Colonic mucosa (tissue), 4 donors: Measurements from ENCODE around the gene CHST4. TPM values are rescaled to one million over a fixed set of nuclear protein-coding genes. Genes with fewer than 3 reads are reported as not detected.

Experiments
- DNase-seq: peaks from one replicate; pipeline ENCODE4 v3.0.0-alpha.2; 2020
- H3K27ac ChIP-seq: fragments of 200-600 bp; one replicate; pipeline ENCODE4 v1.8.0; 2021
- H3K27me3 ChIP-seq: fragments of 200-600 bp; one replicate; pipeline ENCODE4 v1.8.0; 2021
- H3K36me3 ChIP-seq: fragments of 200-600 bp; one replicate; pipeline ENCODE4 v1.8.0; 2021
- H3K4me1 ChIP-seq: fragments of 200-600 bp; one replicate; pipeline ENCODE4 v1.8.0; 2021; ENCODE audit warnings: mild to moderate bottlenecking
- H3K4me3 ChIP-seq: fragments of 200-600 bp; one replicate; pipeline ENCODE4 v1.8.0; 2021
- H3K9ac ChIP-seq, 2 donors: one replicate each; pipeline ENCODE4 v1.7.0; 2013; ENCODE audit warnings: control low read depth in 2 of 2, low read depth in 2 of 2, low read length in 2 of 2
- H3K9me3 ChIP-seq: fragments of 200-600 bp; one replicate; pipeline ENCODE4 v1.8.0; 2021
- CTCF ChIP-seq: fragments of 200-600 bp; IDR thresholded peaks from one replicate; pipeline ENCODE4 v1.8.0; 2022; ENCODE audit warnings: antibody characterized with exemption, mild to moderate bottlenecking
- intact Hi-C: fragments of 100-400 bp; cut with DNase I; formaldehyde crosslinking; loops from one replicate; pipeline ENCODE4 v1.14.1; 2022
- total RNA-seq, 2 donors: library from RNA; stranded (reverse); fragmentation: NEBNext Ultra II Directional in 1 of 2; extraction: Animal tissue kit (Norgen Biotek cat#: 25700) in 1 of 2; gene quantifications; one replicate each; pipeline ENCODE4 v1.2.1, GENCODE V29; 2021
- donor health status: healthy.
- donor health status: DM: no; HTN: no; CAD: no.
- donor health status: DM: no; HTN: no; CAD: no.

CHST4 gene
- total RNA-seq, 2 donors from 2014 or later = 0.44 TPM; not detected in 1

GRCh38 chr16:71537643-71538042, 11.4 kb downstream of the CHST4 start:
- Histone ChIP-seq H3K4me3 (no peak overlapping the region), H3K9me3 (no peaks in the 10 kb centered on the region), H3K36me3 (no peaks in the 10 kb centered on the region), H3K9ac (no peak overlapping the region), H3K27me3 (no peaks in the 10 kb centered on the region), H3K27ac (no peak overlapping the region), H3K4me1 (no peaks in the 10 kb centered on the region)
- intact Hi-C loops = no loop called here
- DNase-seq = peak; percentile 44
- TF ChIP-seq CTCF = peak; percentile 53

- Histone ChIP-seq H3K4me1 (no peaks in the 10 kb centered on the region), H3K4me3 (no peak overlapping the region), H3K9ac (no peak overlapping the region), H3K27ac (no peak overlapping the region), H3K36me3 (no peaks in the 10 kb centered on the region), H3K27me3 (no peaks in the 10 kb centered on the region), H3K9me3 (no peaks in the 10 kb centered on the region)
- intact Hi-C loops = no loop called here
- peak; percentile 22 for TF ChIP-seq CTCF
- peak; percentile 68 for DNase-seq
These were observed 16.2 kb downstream of the CHST4 start for GRCh38 chr16:71542377-71542776.

- Histone ChIP-seq H3K36me3 (no peaks in the 10 kb centered on the region), H3K27me3 (no peaks in the 10 kb centered on the region), H3K4me3 (no peak overlapping the region), H3K9ac (no peak overlapping the region), H3K4me1 (no peaks in the 10 kb centered on the region), H3K9me3 (no peaks in the 10 kb centered on the region), H3K27ac (no peak overlapping the region)
- TF ChIP-seq CTCF = no peak
- intact Hi-C loops = no loop called here
- no peak for DNase-seq
These were observed 20.9 kb downstream of the CHST4 start for GRCh38 chr16:71547168-71547567.

GRCh38 chr16:71552698-71553503, 26.7 kb downstream of the CHST4 start:
- no peak for DNase-seq
- H3K27me3 ChIP-seq = no peaks in the 10 kb centered on the region
- intact Hi-C loops = no loop called here
- TF ChIP-seq CTCF = no peak
- H3K4me3 ChIP-seq = no peak overlapping the region
- no peaks in the 10 kb centered on the region for H3K36me3 ChIP-seq
- H3K4me1 ChIP-seq = no peaks in the 10 kb centered on the region
- no peak overlapping the region for H3K9ac ChIP-seq
- no peaks in the 10 kb centered on the region for H3K9me3 ChIP-seq
- no peak overlapping the region for H3K27ac ChIP-seq

GRCh38 chr16:71555230-71555891, 29.1 kb downstream of the CHST4 start:
- H3K27me3 ChIP-seq = no peaks in the 10 kb centered on the region
- DNase-seq = no peak
- no peak for TF ChIP-seq CTCF
- H3K36me3 ChIP-seq = no peaks in the 10 kb centered on the region
- no peak overlapping the region for H3K4me3 ChIP-seq
- no peak overlapping the region for H3K9ac ChIP-seq
- no peak overlapping the region for H3K27ac ChIP-seq
- intact Hi-C loops = no loop called here
- no peaks in the 10 kb centered on the region for H3K9me3 ChIP-seq
- no peaks in the 10 kb centered on the region for H3K4me1 ChIP-seq
